HEK293T (cell line): ENCODE data around the gene ALG9.

Source experiments
- CTCF ChIA-PET: fragments of 350-600 bp; formaldehyde crosslinking; extraction: SDS; loops from one replicate; lab custom pipeline; 2021; ENCODE audit warnings: antibody characterized with exemption, inconsistent platforms; lab: Yijun Ruan, JAX
- POLR2A ChIA-PET: fragments of 350-600 bp; formaldehyde crosslinking; extraction: SDS; loops from one replicate; lab custom pipeline; 2020; ENCODE audit warnings: antibody characterized with exemption, inconsistent platforms; lab: Yijun Ruan, JAX
- DNase-seq: peaks from one replicate; pipeline ENCODE4 v3.0.0; 2012; ENCODE audit warnings: mixed read lengths; ENCODE audit errors: extremely low spot score
- ARNT ChIP-seq: fragments of 450-650 bp; IDR thresholded peaks from 2 replicates; pipeline ENCODE4 v1.6.1; 2017; ENCODE audit warnings: mild to moderate bottlenecking
- BHLHE40 ChIP-seq: fragments of 450-650 bp; IDR thresholded peaks from 2 replicates; pipeline ENCODE4 v1.6.1; 2016; ENCODE audit warnings: mild to moderate bottlenecking, moderate library complexity, borderline replicate concordance
- CTBP1 ChIP-seq: fragments of 450-650 bp; IDR thresholded peaks from 2 replicates; pipeline ENCODE4 v1.6.1; 2016; ENCODE audit warnings: borderline replicate concordance
- ELF4 ChIP-seq: fragments of 450-650 bp; IDR thresholded peaks from 2 replicates; pipeline ENCODE4 v1.6.1; 2017; ENCODE audit warnings: antibody characterized with exemption
- FOXA1 ChIP-seq: fragments of 450-650 bp; IDR thresholded peaks from 2 replicates; pipeline ENCODE4 v1.6.1; 2016; ENCODE audit warnings: mild to moderate bottlenecking
- FOXK2 ChIP-seq: fragments of 450-650 bp; IDR thresholded peaks from 2 replicates; pipeline ENCODE4 v1.6.1; 2016; ENCODE audit warnings: mild to moderate bottlenecking
- FOXM1 ChIP-seq: fragments of 450-650 bp; IDR thresholded peaks from 2 replicates; pipeline ENCODE4 v1.6.1; 2017; ENCODE audit warnings: mild to moderate bottlenecking, borderline replicate concordance
- HDGF ChIP-seq: fragments of 450-650 bp; IDR thresholded peaks from 2 replicates; pipeline ENCODE4 v1.6.1; 2017; ENCODE audit warnings: antibody characterized with exemption, borderline replicate concordance
- L3MBTL2 ChIP-seq: fragments of 450-650 bp; conservative IDR thresholded peaks from 2 replicates; pipeline ENCODE4 v1.6.1; 2016; ENCODE audit warnings: mild to moderate bottlenecking
- LEF1 ChIP-seq: fragments of 450-650 bp; IDR thresholded peaks from 2 replicates; pipeline ENCODE4 v1.6.1; 2017; ENCODE audit warnings: mild to moderate bottlenecking, borderline replicate concordance
- NFRKB ChIP-seq: fragments of 450-650 bp; IDR thresholded peaks from 2 replicates; pipeline ENCODE4 v1.6.1; 2016; ENCODE audit warnings: mild to moderate bottlenecking, moderate library complexity
- SP1 ChIP-seq: fragments of 450-650 bp; IDR thresholded peaks from 2 replicates; pipeline ENCODE4 v1.6.1; 2017
- SUZ12 ChIP-seq: fragments of 450-650 bp; IDR thresholded peaks from 2 replicates; pipeline ENCODE4 v1.6.1; 2016; ENCODE audit warnings: mild to moderate bottlenecking
- TARDBP ChIP-seq: fragments of 450-650 bp; IDR thresholded peaks from 2 replicates; pipeline ENCODE4 v1.6.1; 2016
- ZNF384 ChIP-seq: fragments of 450-650 bp; IDR thresholded peaks from 2 replicates; pipeline ENCODE4 v1.6.1; 2016
- TF ChIP-seq, protein P1 (sequence below): fragments of 450-650 bp; IDR thresholded peaks from 2 replicates; pipeline ENCODE4 v1.6.1; 2016

The ALG9 gene

DNA sequence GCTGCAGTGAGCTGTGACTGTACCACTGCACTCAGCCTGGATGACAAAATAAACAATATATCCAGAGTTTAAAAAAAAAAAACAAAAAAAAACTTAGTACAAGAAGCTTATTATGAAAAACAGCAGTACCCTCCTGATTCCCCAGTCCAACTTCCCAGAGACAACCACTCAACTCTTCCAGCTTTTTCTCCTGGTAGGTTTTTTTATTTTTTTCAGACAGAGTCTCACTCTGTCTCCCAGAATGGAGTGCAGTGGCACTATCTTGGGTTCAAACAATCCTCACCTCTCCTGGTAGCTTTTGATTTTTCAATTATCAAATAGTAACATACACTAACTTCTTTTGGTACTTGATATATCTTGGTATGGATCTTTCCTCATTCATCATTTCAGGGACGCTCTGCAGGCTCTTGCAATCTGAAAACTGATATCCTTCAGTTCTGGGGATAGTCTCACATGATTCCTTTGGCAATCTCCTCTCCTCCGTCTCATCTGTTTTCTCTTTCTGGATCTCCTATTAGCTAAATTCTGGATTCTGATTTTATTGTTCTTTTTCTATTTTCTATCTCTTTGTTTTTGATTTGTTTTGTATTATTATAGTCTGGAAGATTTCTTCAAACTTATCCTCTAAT is 44.9 kb downstream of the ALG9 start:
- ChIA-PET POLR2A (interaction anchor here (1.2 kb wide), 1 partner anchor 60 kb away, joined by 3 read pairs; the partner anchor contains the start of gene PPP2R1B), CTCF (no interaction called here)
- TF ChIP-seq FOXK2 (no peak), L3MBTL2 (no peak), ZNF384 (no peak), ELF4 (no peak), NFRKB (no peak), TARDBP (no peak), ARNT (no peak), FOXM1 (no peak), BHLHE40 (no peak), SUZ12 (no peak), FOXA1 (no peak), CTBP1 (no peak), HDGF (no peak), LEF1 (no peak), SP1 (no peak)
- TF ChIP-seq, protein P1, sequence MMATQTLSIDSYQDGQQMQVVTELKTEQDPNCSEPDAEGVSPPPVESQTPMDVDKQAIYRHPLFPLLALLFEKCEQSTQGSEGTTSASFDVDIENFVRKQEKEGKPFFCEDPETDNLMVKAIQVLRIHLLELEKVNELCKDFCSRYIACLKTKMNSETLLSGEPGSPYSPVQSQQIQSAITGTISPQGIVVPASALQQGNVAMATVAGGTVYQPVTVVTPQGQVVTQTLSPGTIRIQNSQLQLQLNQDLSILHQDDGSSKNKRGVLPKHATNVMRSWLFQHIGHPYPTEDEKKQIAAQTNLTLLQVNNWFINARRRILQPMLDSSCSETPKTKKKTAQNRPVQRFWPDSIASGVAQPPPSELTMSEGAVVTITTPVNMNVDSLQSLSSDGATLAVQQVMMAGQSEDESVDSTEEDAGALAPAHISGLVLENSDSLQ, result no peak

DNA sequence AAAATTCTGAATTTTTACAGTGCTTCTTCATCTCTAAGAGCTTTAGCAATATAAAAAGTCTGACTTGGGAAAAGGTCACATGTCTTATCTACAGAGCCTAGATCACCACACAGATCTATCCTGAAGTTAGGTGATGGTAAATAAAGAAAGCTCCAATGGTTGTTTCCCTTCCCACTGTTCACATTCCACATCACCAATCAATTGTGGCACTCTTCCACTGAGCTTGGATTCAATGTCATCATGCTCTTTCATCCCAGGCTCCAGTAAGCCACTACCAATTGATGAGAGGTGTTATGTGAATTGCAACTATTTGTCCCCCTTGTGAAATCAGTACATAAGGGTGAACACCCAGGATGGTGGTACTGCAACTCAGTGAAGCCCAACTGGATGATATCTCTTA is 47.8 kb downstream of the ALG9 start:
- no peak for TF ChIP-seq ZNF384
- TF ChIP-seq BHLHE40, result no peak
- TF ChIP-seq HDGF, result no peak
- no peak for TF ChIP-seq TARDBP
- TF ChIP-seq FOXM1, result no peak
- TF ChIP-seq FOXK2, result no peak
- TF ChIP-seq LEF1, result no peak
- no peak for TF ChIP-seq ARNT
- no peak for TF ChIP-seq NFRKB
- TF ChIP-seq SP1, result no peak
- TF ChIP-seq CTBP1, result no peak
- TF ChIP-seq FOXA1, result no peak
- no peak for TF ChIP-seq L3MBTL2
- TF ChIP-seq, protein P1, result no peak
- no peak for TF ChIP-seq SUZ12
- TF ChIP-seq ELF4, result no peak
- CTCF ChIA-PET, result interaction anchor here (0.6 kb wide), 1 partner anchor 290 kb away, joined by 4 read pairs; no protein-coding TSS in a partner anchor
- POLR2A ChIA-PET, result interaction anchor here (0.6 to 1.5 kb wide), 2 partner anchors 10 to 17 kb away, joined by 3 read pairs; no protein-coding TSS in a partner anchor
- DNase-seq, result no peak

More for the DNA sequence above, 44.9 kb downstream of the ALG9 start:
- no peak for DNase-seq

DNA sequence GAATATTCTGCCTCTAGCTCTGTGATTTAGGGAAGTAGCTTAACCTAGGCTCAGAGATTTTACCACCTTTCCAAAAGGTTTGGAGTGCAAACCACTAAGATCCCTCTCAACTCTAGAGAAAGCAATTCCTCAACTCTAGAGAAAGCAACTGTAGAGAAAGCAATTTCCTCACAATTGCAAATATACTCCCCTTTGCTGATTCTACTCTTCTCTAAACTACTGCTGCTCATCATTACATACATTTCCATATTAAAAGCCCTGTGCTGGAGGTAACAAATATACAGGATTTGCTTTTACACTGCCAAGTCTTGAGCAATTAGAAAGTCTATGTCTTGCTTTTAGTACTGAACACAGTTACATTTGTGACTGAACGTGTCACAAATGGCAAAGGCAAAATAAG is 48.2 kb downstream of the ALG9 start:
- TF ChIP-seq HDGF, result no peak
- TF ChIP-seq SUZ12, result no peak
- no peak for TF ChIP-seq FOXK2
- no peak for TF ChIP-seq TARDBP
- no peak for DNase-seq
- ChIA-PET POLR2A (interaction anchor here (1.5 kb wide), 1 partner anchor 17 kb away, joined by 3 read pairs; no protein-coding TSS in a partner anchor), CTCF (interaction anchor here (0.6 kb wide), 1 partner anchor 291 kb away, joined by 4 read pairs; no protein-coding TSS in a partner anchor)

DNA sequence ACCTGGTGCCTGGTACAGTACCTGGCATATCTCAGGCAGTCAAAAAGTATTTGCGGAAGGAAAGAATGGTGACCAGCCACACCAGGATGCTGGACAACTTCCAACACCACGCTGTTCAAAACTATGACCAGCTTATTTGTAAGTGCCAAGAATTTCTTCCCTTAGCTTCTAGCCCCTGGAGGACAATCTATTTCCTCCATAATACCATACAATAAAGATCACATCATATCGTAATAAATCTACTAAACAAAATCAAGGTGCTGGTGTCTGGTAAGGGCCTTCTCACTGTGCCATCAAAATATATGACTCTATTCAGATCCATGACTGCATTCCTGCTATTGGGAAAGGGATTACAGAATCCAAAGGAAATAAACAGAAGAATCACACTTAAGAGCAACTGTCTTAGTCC is 51.5 kb downstream of the ALG9 start:
- CTCF ChIA-PET, result no interaction called here
- TF ChIP-seq, protein P1, result no peak
- no peak for TF ChIP-seq ARNT
- no peak for TF ChIP-seq FOXK2
- no peak for TF ChIP-seq SP1
- no peak for TF ChIP-seq SUZ12
- TF ChIP-seq HDGF, result no peak
- no peak for TF ChIP-seq LEF1
- TF ChIP-seq CTBP1, result no peak
- TF ChIP-seq FOXM1, result no peak
- no peak for TF ChIP-seq L3MBTL2
- TF ChIP-seq TARDBP, result no peak
- TF ChIP-seq ZNF384, result no peak
- TF ChIP-seq FOXA1, result no peak
- no peak for TF ChIP-seq ELF4
- no peak for TF ChIP-seq BHLHE40
- TF ChIP-seq NFRKB, result no peak
- POLR2A ChIA-PET, result no interaction called here
- no peak for DNase-seq

DNA sequence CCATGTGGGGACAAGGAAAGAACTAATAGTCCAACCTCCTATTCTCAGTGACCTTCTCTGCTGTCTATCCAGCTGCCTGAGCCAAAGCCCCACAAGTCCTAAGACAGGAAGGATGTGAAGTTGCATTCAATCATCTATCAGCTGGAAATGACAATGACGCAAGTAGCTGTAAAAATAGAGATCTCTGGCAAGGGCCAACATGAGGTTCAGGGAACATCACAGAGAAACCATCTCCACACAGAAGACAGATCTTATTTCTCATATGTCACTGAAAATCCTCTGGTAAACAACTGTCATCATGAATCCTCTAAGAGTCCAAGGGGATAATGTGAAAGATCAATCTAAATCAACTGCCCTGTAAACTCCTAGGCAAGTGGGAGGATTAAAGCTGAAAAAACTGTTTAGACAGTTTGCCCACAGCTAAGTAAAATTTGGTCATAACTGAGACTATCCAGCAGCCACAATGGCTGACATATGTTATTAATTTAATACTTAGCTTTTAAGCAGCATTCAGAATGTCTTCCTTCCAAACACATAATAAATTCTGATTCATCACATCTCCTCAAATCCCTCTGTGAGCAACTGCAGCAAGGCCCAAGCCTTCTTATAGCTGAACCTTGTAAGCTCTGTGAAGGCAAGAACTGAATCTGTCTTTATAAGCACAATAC is 52.1 kb downstream of the ALG9 start:
- ChIA-PET CTCF (no interaction called here), POLR2A (interaction anchor here (1.6 kb wide), 1 partner anchor 53 kb away, joined by 5 read pairs; the partner anchor contains the start of gene PPP2R1B)
- TF ChIP-seq NFRKB, result no peak
- no peak for TF ChIP-seq LEF1
- TF ChIP-seq BHLHE40, result no peak
- TF ChIP-seq CTBP1, result no peak
- TF ChIP-seq ARNT, result no peak
- no peak for TF ChIP-seq SUZ12
- no peak for TF ChIP-seq TARDBP
- TF ChIP-seq L3MBTL2, result no peak
- TF ChIP-seq, protein P1, result no peak
- no peak for TF ChIP-seq FOXM1
- no peak for TF ChIP-seq ZNF384
- no peak for TF ChIP-seq SP1
- TF ChIP-seq FOXA1, result no peak
- no peak for TF ChIP-seq HDGF
- no peak for TF ChIP-seq FOXK2
- TF ChIP-seq ELF4, result no peak
- DNase-seq, result no peak
